Measurements from ENCODE around the gene PTH2.

GRCh38 chr19:49421878-49422202 is 1.4 kb downstream of the PTH2 start:
- no peak for TF ChIP-seq CTCF (IDR thresholded peaks at IDR 0.05)
- no peak for TF ChIP-seq POLR2A (IDR thresholded peaks at IDR 0.05)

Data from thyroid gland (tissue), 4 donors.